Panc1 (cell line): ENCODE results near the gene GALNT18.

ENCODE experiments used
- POLR2AphosphoS5 ChIP-seq: IDR thresholded peaks from 2 replicates; pipeline ENCODE4 v1.6.1; 2012; ENCODE audit warnings: mild to moderate bottlenecking, low read depth, low read length, moderate library complexity
- SIN3A ChIP-seq: IDR thresholded peaks from 2 replicates; pipeline ENCODE4 v1.6.1; 2012; ENCODE audit warnings: low read depth, mild to moderate bottlenecking, low read length, moderate library complexity, borderline replicate concordance; ENCODE audit not compliant: insufficient read depth
- TCF7L2 ChIP-seq: IDR thresholded peaks from 2 replicates; pipeline ENCODE4 v1.6.1; 2011; ENCODE audit warnings: mild to moderate bottlenecking, low read depth, low read length, inconsistent platforms
- TF ChIP-seq, protein P1 (sequence below): fragments of 450-650 bp; IDR thresholded peaks from 2 replicates; pipeline ENCODE4 v1.5.1; 2017; ENCODE audit warnings: mild to moderate bottlenecking
- TF ChIP-seq, protein P2 (sequence below), 2 experiments: IDR thresholded peaks; 2 replicates each; pipeline ENCODE4 v1.6.1; 2011 to 2012; ENCODE audit warnings: low read depth in 2 of 2, control low read depth in 1 of 2, low read length in 1 of 2, mild to moderate bottlenecking in 1 of 2, moderate library complexity in 1 of 2; ENCODE audit not compliant: insufficient read depth in 1 of 2

DNA sequence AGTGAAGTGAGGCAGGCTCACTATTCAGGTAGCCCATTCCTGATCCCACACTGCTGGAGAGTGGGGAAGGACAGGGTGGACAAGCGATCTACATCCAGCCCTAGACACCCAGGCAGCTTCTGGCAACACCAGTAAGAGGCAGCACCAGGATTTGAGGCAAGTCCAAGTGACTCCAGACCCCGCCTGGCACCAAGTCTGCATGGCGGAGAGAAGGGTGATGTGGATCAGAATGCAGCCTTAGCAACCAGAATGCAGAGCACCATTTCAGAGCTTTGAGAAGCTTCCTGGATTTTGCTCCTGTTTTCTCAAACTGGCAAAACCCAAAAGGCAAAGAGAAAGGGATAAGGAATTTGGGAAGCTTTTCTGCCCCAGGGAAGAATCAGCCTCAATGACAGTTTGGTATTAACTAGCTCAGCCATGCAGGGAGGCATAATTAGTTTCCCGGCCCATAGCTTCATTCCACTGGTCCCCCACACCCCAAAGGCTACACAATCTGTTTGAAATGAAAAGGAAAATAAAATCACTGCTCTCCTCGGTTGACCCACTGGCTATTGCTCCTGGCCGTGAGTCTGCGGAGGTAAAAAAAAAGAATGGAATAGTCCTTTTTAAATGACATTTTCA is 17.3 kb downstream of the GALNT18 start:
- TF ChIP-seq POLR2AphosphoS5 (no peak), TCF7L2 (no peak), SIN3A (no peak)
- TF ChIP-seq, protein P1, sequence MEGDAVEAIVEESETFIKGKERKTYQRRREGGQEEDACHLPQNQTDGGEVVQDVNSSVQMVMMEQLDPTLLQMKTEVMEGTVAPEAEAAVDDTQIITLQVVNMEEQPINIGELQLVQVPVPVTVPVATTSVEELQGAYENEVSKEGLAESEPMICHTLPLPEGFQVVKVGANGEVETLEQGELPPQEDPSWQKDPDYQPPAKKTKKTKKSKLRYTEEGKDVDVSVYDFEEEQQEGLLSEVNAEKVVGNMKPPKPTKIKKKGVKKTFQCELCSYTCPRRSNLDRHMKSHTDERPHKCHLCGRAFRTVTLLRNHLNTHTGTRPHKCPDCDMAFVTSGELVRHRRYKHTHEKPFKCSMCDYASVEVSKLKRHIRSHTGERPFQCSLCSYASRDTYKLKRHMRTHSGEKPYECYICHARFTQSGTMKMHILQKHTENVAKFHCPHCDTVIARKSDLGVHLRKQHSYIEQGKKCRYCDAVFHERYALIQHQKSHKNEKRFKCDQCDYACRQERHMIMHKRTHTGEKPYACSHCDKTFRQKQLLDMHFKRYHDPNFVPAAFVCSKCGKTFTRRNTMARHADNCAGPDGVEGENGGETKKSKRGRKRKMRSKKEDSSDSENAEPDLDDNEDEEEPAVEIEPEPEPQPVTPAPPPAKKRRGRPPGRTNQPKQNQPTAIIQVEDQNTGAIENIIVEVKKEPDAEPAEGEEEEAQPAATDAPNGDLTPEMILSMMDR: no peak
- TF ChIP-seq, protein P2, sequence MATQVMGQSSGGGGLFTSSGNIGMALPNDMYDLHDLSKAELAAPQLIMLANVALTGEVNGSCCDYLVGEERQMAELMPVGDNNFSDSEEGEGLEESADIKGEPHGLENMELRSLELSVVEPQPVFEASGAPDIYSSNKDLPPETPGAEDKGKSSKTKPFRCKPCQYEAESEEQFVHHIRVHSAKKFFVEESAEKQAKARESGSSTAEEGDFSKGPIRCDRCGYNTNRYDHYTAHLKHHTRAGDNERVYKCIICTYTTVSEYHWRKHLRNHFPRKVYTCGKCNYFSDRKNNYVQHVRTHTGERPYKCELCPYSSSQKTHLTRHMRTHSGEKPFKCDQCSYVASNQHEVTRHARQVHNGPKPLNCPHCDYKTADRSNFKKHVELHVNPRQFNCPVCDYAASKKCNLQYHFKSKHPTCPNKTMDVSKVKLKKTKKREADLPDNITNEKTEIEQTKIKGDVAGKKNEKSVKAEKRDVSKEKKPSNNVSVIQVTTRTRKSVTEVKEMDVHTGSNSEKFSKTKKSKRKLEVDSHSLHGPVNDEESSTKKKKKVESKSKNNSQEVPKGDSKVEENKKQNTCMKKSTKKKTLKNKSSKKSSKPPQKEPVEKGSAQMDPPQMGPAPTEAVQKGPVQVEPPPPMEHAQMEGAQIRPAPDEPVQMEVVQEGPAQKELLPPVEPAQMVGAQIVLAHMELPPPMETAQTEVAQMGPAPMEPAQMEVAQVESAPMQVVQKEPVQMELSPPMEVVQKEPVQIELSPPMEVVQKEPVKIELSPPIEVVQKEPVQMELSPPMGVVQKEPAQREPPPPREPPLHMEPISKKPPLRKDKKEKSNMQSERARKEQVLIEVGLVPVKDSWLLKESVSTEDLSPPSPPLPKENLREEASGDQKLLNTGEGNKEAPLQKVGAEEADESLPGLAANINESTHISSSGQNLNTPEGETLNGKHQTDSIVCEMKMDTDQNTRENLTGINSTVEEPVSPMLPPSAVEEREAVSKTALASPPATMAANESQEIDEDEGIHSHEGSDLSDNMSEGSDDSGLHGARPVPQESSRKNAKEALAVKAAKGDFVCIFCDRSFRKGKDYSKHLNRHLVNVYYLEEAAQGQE (IDR thresholded peaks at IDR 0.05; ENCODE audit: insufficient read depth in 1 of 2, low read depth in 2 of 2, low read length in 1 of 2): no peak
